Activated T-cell treated with anti-CD3 and anti-CD28 coated beads for 1 hour (primary cell): ENCODE results near the gene GJC2.
"Not testable (repeated sequence)": the region's sequence is repeated elsewhere in the genome, so short reads cannot be mapped to it uniquely, and the experiment has no call there.

Experiments
- DNase-seq: peaks from one replicate; pipeline ENCODE4 v3.0.0-alpha.2; 2020; ENCODE audit warnings: low read depth

GJC2 gene

DNA sequence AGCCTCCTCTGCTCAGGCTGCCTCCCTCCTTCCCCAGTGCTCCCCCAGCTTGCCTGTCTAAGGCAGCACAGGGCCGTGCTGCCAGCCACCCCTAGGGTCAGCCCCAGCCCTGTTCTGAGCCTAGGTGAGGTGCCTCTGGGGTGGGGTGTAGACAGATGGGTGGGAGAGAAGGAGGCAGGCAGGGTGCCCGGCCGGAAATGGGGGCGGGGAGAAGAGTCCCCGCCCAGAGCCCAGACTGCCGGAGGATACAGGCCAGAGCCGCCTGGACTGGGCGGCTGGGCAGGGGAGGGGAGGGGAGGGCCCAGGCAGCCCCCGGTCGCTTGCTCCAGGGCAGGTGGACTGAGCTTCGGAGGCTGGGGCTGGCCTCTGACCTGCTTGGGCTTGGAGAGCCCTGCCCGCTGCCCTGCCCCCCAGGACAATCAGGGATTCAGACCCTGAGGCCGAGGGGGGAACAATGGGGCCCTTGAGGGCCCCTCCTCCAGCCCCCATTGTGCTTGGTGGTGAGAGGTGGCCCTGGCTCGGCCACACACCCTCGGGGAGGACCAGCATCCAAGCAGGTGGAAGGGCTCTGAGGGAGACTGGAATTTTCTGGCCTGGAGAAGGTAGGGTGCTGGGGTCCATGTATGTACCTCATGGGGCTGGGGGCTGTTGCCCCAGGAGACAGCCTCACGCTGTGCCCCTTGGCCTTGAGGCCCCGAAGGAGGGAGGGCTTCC lies at the start of gene GJC2:
Gene GJC2, plus strand, starts transcription at position 525 of the 714 bp plus-strand sequence. CDS start 7,829 bp downstream, outside the sequence.
- no peak for DNase-seq

DNA sequence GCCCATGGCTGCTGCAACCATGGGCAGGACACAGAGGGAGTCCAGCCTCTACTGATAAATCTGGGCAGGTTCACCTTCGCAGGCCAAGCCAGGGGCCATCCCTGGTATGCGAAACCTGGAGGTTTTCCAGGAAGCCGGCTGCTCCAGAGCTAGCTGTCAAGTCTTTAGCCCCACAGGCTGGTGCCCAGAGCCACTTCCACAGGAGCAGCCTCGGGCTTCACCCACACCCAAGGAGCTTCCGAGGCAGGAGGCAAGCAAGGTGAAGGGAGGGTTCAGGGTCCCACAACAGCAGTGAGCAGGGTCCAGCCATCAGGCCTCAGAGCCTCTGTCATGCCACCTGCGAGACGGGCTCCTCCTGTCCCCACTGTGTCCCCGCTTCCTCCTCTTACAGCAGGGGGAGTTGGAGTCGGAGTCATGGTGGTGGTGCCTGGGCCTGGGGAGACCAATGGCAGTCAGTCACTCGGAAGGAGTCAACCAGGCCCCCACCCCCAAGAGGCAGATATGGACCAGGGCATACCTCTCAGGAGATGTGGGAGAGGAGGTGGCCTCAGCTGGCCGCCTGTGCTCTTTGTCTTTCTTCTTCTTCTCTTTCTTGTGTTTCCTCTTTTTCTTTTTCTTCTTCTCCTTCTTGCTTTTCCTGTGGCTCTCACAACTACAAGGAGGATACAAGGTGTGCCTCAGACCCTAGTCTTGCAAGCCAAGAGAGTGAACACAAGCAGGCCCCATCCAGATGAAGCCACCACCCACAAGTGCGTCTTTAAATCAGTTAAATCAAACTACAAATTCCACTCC lies 48.7 kb upstream of the GJC2 start:
- no peak for DNase-seq

DNA sequence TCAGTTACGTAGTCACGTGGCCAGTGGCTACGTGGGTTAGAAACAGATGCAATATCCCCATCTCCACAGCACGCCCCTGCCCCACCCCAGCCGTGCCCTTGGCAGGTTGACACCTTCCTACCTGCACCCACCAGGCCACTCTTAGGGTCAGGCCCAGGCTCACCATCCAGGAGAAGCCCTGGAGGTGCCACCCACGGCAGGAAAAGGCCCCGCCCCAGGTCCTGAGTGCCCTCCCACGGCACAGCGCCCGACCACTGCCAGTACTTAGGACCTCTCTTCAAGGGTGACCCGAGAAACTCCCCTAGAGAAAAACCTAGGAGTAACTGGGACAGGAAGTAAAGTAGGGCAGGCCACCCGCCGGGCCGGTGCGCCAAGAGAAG lies 48.1 kb upstream of the GJC2 start:
- DNase-seq, result no peak

DNA sequence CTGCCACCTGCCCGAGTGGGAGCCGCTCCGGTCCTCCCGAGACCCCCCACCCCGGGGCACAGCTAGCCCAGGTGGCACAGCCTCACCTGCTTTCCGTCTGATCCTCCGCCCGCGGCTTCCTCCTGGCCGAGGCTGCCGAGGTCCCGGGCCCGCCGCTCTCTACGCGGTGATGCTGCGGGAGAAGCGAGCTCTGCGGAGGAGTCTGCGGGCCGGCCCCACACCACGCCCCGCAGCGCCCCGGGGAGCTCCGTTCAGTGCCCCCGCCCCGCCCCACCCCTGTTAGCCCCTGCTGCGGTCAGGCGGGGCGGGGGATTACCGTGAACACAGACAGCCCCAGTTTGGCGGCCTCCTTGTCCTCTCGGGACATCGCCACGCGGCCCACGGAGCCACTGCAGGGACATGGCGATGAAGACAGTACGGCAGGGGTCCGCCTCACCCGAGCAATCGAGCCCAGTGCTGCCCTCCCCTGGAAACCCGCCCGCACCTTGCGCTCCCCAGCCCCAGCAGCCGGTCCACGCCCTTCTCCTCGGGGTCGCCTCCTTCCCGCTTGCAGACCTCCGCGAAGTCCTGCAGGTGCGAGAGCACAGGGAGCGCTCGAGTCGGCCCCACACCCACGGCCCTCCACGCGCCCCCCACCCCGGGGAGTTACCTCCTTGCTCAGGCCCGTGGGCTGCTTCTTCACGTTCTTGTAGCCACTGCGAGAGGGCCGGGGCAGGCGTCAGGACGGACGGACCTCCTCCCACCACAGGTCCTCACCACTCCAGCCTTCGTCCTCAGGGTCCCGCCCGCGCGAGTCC lies 47.5 kb upstream of the GJC2 start:
- DNase-seq, result peak; percentile 50

DNA sequence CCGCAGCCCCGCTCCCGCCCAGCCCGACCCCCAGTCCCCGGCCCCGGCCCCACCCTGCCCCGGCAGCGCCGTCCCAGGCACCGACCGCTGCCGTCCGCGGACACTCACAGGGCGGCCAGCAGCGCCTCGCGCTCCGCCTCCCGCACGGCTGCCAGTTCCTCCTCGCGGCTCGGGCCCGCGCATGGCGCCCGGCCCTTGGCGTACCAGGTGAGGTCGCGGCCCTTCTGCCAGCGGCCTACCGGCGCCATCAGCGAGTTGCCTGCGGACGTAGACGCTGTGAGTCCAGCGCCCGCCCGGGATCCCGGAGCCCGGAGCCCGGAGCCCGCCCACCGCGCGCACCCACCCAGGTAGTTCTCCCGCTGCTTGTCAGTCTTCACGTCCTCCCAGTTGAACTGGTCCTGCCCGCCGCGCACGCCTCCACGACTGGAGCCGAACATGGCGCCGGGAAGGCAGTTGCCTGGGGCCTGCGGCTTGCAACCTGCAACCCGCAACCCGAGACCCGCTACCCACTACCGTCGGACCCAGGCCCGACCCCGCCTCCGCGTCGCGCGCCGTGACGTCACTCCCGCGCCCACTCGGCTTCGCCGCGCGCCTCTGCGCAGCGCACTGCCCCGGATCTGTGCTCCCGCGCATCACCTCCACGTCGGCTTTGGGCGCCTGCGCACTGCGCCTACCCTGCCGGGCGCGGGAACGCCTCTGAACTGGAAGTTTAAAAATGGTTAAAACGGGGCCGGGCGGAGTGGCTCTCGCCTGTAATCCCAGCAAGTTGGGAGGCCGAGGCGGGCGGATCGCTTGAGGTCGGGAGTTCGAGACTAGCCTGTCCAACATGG lies 46.7 kb upstream of the GJC2 start, which contains the start of gene C1orf35:
Gene C1orf35, minus strand, starts transcription at position 535 of the 830 bp plus-strand sequence. Its CDS starts 98 bp downstream, at position 437.
- DNase-seq, result peak; percentile 93

DNA sequence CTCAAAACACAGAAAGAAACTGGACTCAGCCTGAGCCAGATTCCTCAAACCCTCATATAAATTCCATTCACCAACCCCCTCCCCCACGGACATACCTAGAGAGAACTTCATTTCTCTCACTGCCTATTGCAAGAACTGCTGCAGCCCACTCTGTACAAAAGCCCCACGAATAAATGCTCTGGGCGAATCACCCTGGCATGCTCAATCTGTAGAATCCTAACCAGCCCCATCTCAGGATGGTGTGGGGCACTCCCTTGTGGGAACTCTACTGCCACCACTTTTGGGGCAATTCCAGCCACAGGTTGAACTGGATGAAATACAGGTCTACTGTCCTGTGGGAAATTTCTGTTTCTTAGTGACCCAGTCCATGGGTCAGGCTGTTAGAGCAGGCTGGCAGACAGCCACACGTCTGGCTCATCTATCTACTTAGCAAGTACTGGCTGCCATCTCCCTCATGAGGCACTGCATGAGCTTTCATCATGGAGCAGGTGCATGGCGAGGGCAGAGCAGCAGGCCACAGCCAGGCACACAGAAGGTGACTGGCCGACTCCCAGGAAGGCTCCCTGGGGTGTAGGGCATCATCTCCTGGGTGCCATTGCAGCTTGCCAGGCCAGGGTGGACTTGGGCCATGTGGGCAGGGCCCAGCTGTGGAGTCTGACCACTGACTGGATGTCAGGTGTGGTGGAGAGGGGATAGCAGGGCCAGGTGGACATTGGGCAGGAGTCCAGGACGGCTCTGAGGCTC lies 45.0 kb upstream of the GJC2 start:
- no peak for DNase-seq

DNA sequence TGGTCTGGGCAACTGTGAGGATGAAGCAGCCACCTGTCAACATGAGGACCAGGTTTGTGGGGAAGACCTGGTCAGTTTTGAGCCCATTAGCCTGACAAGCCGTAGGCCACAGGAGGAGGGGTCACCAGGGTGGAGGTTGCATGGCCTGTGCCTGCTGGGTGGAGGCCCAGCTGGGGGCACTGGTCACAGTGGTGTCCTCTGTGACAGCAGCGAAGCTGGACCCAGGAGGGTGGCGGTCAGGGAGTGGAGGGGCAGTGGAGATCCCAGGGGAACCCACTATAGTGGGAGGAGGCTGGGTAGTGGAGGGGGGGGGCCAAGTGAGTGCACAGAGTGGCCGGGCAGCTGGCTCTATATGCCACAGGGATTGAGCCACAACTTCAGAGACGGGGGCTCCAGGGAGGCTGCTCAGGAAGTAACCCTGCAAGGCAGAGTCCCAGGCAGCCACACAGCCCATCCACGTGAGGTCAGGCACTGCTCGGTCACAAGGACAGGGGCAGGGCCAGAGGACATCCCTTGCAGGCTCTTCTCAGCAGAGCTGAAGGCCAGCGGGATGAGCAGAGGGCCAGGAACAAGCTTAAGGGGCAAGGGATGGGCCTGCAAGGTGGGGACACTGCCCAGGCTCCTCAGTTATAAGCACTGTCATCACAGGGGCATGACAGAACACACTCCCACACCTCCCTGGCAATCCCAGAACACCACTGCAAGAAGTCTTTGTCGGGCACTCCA lies 44.3 kb upstream of the GJC2 start:
- DNase-seq, result no peak

DNA sequence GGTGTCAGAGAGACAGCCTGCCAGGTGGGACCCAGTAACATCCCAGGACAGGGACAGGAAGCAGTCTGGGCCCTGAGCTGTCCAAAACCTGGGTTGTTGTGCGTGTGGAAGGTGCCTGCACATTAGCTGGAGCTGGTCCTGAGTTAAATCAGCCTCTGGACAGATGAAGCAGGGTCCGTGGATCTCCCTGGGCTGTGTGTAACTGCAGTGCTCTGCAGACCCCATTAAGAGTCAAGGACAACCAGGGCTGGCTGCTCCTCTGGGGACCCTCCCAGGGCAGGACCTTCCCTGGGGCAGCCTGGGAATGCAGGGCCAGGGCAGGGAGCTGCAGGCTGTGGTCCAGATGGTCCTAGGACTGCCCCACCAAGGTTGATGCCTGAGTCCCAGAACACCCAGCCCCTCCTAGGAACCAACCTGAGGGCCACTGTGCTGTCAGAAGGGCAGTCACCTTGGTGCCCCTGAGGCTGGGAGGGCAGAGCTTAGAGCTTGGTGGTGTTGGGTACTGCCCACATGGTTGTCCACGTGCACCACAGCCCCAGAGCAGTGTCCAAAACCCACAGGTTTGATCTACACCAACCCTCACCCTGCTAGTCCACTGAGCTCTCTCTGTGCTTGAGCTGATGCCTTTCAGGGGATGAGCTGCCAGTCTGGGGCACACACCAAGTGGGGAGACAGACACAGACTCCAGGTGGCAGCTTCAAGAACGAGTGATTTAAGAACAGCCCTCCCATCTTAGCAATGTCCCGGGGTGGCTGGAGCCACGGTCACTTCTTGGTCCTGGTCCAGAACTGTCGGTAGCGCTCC lies 43.5 kb upstream of the GJC2 start:
- no peak for DNase-seq

DNA sequence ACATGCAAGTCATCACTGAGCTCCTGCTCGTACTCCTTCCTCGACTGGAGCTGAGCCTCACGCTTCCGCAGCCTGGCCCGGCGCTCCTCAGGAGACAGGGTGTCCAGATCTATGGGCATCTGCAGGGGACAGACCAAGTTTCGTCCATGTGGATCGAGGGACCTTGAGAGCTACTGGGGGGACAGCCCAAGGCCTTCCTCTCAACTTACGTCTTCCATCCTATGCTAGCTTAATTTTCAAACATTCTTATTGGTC lies 43.0 kb upstream of the GJC2 start:
- no peak for DNase-seq

DNA sequence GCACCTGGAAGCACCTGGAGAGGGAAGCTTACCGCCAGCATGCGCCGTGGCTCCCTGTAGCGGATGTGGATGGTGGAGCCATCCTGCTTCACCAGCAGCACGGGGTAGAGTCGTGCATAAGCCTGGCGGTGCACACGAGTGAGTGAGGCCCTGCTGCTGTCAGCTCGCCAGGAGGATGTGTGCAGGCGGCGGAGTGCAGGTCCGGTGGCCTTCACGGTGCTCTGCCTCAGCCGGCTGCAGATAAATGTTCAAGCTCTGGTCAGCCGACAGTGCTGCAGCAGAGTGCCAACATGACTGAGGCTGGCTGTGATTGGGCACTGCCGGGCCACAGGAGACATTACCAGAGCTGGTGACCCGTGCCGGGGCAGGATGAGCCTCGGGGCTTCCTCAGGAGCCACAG lies 42.1 kb upstream of the GJC2 start:
- DNase-seq, result no peak

DNA sequence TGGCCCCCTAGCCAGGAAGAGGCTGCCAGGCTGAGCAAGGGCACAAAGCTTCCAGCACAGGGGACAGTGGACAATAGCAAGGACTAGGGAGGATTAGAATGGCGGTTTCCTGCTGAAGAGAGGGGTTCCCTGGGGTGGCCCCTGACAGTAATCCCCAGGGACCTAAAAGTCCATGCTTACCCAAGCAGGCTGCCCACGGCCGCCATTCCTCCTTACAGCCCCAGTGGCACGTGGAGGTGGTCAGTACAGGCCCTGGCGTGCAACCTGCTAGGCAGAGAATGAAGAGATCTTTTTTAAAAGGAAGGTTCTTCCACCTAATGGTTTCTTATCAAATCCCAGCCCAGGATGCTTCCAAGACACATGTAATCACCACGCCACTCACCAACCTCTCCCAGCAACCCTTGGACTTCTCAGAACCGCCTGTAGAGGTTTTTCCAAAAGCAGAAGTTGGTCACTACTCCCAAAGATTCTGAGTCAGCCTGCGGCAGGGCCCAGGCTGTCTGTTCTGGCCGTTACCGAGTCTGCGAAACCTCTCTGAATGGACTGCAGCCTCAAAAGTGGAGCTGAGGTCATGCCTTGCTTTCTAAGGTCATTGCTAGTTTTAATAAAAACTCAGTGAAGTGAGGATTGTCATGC lies 41.6 kb upstream of the GJC2 start:
- DNase-seq, result no peak

DNA sequence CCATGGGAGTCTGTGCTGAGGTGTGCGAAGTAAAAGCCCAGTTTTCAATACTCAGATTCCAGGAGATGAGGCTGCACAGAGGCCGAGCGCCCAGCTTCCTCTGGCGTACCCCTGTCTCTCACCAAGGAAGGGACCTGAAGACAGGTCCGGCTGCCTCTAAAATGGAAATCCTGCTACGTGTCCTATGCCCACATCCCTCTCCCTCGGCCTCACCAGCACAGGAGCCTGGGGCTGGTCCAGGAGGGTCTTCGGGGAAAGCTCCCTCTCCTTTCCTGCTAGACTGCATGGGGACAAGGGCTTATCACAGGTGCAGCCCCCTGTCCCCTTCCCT lies 41.0 kb upstream of the GJC2 start:
- no peak for DNase-seq

DNA sequence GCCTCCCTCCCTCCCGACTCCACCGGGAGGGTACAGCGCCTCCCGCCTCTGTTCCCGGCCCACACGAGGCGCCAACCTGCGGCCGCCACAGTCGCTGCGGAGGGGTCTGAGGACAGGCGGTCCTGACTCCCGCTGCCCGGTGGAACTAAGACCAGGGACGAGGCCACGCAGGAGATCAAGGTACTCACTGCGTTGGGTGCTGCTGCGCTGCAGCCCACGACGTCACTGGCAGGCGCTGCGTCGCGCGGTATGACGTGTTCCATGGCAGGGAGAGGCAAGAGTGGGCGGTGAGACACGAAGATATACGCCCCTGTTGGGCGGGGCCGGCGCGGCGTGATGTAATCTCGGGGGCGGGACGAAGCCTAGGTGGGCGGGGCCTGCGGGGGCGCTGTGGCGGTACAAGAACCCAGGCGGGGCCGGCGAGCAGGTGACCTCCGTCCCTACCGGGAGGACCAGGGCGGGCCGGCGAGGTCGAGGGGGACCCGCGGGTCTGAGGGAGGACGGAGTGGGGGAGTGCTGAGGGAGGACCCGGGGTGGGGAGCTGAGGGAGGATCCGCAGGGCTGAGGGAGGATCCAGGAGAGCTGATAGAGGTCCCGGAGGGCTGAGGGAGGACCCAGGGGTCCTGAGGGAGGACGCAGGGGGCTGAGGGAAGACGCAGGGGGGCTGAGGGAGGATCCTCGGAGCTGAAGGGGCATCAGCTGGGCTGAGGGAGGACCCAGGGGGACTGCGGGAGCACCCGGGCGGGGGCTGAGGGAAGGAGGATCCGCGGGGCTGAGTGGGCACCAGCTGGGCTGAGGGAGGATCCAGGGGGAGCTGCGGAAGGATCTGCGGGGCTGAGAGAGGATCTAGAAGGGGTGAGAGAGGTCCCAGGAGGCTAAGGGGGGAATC lies 40.4 kb upstream of the GJC2 start, which contains the start of gene MRPL55:
Gene MRPL55, minus strand, starts transcription at position 227 of the 889 bp plus-strand sequence. CDS start 1,039 bp downstream, outside the sequence.
- peak; percentile 99 for DNase-seq

DNA sequence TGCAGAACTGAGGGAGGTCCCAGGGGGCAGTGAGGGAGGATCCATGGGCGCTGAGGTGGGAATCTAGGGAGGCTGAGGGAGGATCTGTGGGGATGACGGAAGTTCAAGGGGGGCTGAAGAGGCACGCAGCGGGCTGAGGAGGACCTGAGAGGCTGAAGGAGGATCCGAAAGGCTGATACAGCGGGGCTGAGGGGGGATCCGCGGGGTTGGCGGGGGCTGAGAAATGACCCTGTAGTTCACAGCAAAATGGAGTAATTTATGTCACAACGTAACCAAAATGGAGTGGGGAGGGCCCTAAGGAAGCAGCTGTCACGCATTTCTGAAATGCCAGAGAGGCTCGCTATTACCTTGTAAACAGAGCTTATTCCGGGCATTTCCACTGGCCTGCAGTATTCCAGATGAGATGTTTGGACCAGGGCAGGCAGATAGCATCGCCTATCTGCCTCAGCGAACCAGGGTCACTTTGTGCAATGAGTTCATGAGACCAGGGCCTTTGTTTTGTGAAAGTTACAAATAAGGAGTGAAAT lies 39.7 kb upstream of the GJC2 start:
- DNase-seq, result no peak

DNA sequence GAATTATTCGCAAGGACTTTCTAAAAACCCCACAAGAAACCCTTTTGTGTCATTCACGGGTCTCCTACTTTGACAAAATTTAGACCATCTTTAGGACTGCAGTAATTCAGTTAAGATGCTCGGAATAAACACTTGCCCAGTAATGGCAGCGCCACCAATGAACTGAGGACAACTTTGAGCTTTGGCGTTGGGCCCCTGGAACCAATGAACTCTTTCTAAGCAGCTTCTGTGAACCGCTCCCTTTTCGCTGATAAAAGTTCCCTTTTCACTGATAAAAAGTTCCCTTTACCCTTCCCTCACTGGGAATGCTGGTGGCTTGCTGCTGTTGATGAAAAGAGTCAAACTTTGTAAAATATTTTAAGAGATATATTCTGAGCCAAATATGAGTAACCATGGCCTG lies 39.2 kb upstream of the GJC2 start:
- DNase-seq, result no peak

DNA sequence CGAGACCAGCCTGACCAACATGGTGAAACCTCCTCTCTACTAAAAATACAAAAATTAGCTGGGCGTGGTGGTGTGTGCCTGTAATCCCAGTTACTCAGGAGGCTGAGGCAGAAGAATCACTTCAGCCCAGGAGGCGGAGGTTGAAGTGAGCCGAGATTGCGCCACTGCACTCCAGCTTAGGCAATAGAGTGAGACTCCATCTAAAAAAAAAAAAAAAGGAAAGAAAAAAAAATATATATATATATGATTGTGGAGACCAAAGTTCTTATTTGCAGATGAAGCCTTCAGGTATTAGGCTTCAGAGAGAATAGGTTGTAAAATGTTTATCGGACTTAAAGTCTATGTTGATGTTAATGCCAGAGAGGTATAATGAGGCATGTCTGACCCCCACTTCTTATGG lies 38.4 kb upstream of the GJC2 start:
- not testable (repeated sequence) for DNase-seq

DNA sequence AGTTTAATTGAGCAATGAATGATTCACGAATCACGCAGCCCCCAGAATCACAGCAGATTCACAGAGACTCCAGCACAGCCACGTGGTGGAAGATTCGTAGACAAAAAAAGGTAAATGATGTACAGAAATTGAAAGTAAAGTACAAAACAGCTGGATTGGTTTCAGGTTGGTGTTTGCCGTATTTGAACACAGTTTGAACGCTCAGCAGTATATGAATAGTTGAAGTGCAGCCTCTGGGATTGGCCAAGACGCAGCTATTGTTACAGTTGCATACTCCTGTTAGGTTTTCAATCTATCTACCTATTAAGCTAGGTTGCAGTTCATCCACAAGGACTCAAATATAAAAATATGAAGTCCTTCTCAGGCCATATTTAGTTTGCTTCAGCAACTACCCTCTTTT lies 37.6 kb upstream of the GJC2 start:
- DNase-seq, result no peak

DNA sequence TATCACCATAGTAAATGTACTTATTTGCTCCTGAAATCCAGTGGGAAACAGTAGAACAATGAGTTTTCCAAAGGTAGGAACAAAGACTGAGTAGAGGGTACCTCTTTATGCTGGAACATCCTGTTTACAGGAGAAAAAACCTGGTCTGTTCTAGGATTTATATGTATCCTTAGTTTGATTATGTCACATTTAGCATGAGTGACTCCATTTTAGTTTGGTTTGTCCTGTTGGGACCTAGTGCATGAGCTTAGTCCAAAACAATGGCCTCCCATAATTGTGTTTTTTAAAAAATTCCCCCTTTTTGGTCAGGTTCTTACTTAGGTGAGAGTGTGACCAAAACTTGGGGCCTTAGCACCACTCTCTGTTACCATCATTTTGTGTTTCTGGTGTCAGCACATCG lies 37.1 kb upstream of the GJC2 start:
- DNase-seq, result no peak
